OCI-LY7 (cell line): ENCODE results near the gene AK2.

Experiments used
- EZH2phosphoT487 ChIP-seq: fragments of 200-600 bp; sonication (generic); IDR thresholded peaks from 2 replicates; pipeline ENCODE4 v1.6.1; 2018; ENCODE audit warnings: low read depth, borderline replicate concordance, mild to moderate bottlenecking, mixed run types, antibody characterized with exemption, low read length, moderate library complexity, mixed read lengths
- TF ChIP-seq, protein P1 (sequence below): fragments of 200-600 bp; sonication (generic); conservative IDR thresholded peaks from 2 replicates; pipeline ENCODE4 v1.5.1; 2014; ENCODE audit warnings: mild to moderate bottlenecking, antibody characterized with exemption, low read length, moderate library complexity, mixed read lengths

GRCh38 chr1:33043267-33044092, 6.8 kb upstream of the AK2 start:
- TF ChIP-seq, protein P1, sequence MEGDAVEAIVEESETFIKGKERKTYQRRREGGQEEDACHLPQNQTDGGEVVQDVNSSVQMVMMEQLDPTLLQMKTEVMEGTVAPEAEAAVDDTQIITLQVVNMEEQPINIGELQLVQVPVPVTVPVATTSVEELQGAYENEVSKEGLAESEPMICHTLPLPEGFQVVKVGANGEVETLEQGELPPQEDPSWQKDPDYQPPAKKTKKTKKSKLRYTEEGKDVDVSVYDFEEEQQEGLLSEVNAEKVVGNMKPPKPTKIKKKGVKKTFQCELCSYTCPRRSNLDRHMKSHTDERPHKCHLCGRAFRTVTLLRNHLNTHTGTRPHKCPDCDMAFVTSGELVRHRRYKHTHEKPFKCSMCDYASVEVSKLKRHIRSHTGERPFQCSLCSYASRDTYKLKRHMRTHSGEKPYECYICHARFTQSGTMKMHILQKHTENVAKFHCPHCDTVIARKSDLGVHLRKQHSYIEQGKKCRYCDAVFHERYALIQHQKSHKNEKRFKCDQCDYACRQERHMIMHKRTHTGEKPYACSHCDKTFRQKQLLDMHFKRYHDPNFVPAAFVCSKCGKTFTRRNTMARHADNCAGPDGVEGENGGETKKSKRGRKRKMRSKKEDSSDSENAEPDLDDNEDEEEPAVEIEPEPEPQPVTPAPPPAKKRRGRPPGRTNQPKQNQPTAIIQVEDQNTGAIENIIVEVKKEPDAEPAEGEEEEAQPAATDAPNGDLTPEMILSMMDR = no peak
- TF ChIP-seq EZH2phosphoT487 = no peak
